CD4-positive, alpha-beta T cell (primary cell): Measurements from ENCODE around the gene PDGFD. TPM values are rescaled to one million over a fixed set of nuclear protein-coding genes. Genes with fewer than 3 reads are reported as not detected.

Source experiments
- ATAC-seq: fragments of 200-7000 bp; cut with Tn5 transposase; one replicate; pipeline ENCODE4 v1.10.0; 2022; ENCODE audit warnings: mild to moderate bottlenecking; ENCODE audit not compliant: poor library complexity
- CTCF ChIA-PET: fragments of 350-600 bp; sonication (Branson Sonifier 250); formaldehyde crosslinking; loops from one replicate; lab custom pipeline; 2021; ENCODE audit warnings: antibody characterized with exemption, inconsistent platforms; lab: Charles Lee
- POLR2A ChIA-PET: fragments of 350-600 bp; sonication (Branson Sonifier 250); formaldehyde crosslinking; loops from one replicate; lab custom pipeline; 2021; ENCODE audit warnings: antibody characterized with exemption, inconsistent platforms; lab: Charles Lee
- DNase-seq, 14 experiments: peaks; one replicate each; pipeline ENCODE4 v3.0.0-alpha.2; 2013 to 2020; ENCODE audit warnings: mixed read lengths in 2 of 14
- H3K27ac ChIP-seq, 2 donors: one replicate each; pipeline versions ENCODE4 v1.5.1 to v1.7.0; 2013; ENCODE audit warnings: low read length in 2 of 2, low read depth in 1 of 2, mild to moderate bottlenecking in 1 of 2
- H3K27me3 ChIP-seq, 2 experiments: 1 replicate in 1 of 2; 2 replicates in 1 of 2; pipeline versions ENCODE4 v1.6.1 to v1.7.0; 2013; ENCODE audit warnings: low read length in 2 of 2, control low read depth in 1 of 2, mild to moderate bottlenecking in 1 of 2, moderate library complexity in 1 of 2; ENCODE audit not compliant: insufficient read depth in 2 of 2, control insufficient read depth in 1 of 2
- H3K36me3 ChIP-seq: one replicate; pipeline ENCODE4 v1.6.1; 2013; ENCODE audit warnings: low read length, control low read depth; ENCODE audit not compliant: insufficient read depth
- H3K4me1 ChIP-seq: one replicate; pipeline ENCODE4 v1.6.1; 2013; ENCODE audit warnings: low read length, control low read depth; ENCODE audit not compliant: insufficient read depth
- H3K4me3 ChIP-seq: one replicate; pipeline ENCODE4 v1.5.1; 2013; ENCODE audit warnings: mild to moderate bottlenecking, low read length, moderate library complexity
- H3K9me3 ChIP-seq, 2 experiments: 1 replicate in 1 of 2; 2 replicates in 1 of 2; pipeline versions ENCODE4 v1.6.1 to v1.7.0; 2013; ENCODE audit warnings: low read length in 2 of 2, mild to moderate bottlenecking in 2 of 2, control low read depth in 1 of 2, moderate library complexity in 1 of 2; ENCODE audit not compliant: control insufficient read depth in 1 of 2, insufficient read depth in 1 of 2
- H3K27ac Mint-ChIP-seq: one replicate; pipeline ENCODE4 v1.8.0; 2020; ENCODE audit warnings: mixed read lengths
- H3K27me3 Mint-ChIP-seq: one replicate; pipeline ENCODE4 v1.8.0; 2021; ENCODE audit warnings: mixed read lengths
- H3K36me3 Mint-ChIP-seq: one replicate; pipeline ENCODE4 v1.8.0; 2021; ENCODE audit warnings: low read depth, mixed read lengths
- H3K4me1 Mint-ChIP-seq: one replicate; pipeline ENCODE4 v1.8.0; 2021; ENCODE audit warnings: low read depth, mixed read lengths
- H3K4me3 Mint-ChIP-seq: one replicate; pipeline ENCODE4 v1.8.0; 2020; ENCODE audit warnings: mild to moderate bottlenecking, mixed read lengths
- H3K9me3 Mint-ChIP-seq: one replicate; pipeline ENCODE4 v1.8.0; 2020; ENCODE audit warnings: mixed read lengths
- CTCF ChIP-seq: fragments of 200-600 bp; IDR thresholded peaks from one replicate; pipeline ENCODE4 v1.8.0; 2022; ENCODE audit warnings: antibody characterized with exemption, mild to moderate bottlenecking
- intact Hi-C, 2 experiments: fragments of 100-400 bp; cut with DNase I in 1 of 2; cut with micrococcal nuclease in 1 of 2; formaldehyde crosslinking; loops; one replicate each; pipeline versions ENCODE4 v1.15.1 to v1.9.0; 2023 to 2025; cut with DNase I, micrococcal nuclease
- total RNA-seq, 174 experiments: library from RNA in 2 of 174; stranded (reverse) in 2 of 174; gene quantifications; one replicate each; pipeline ENCODE4 v1.2.3 and lab custom pipeline; 2021 to 2026

PDGFD gene
- total RNA-seq, 2 experiments from 2014 or later: not detected

DNA sequence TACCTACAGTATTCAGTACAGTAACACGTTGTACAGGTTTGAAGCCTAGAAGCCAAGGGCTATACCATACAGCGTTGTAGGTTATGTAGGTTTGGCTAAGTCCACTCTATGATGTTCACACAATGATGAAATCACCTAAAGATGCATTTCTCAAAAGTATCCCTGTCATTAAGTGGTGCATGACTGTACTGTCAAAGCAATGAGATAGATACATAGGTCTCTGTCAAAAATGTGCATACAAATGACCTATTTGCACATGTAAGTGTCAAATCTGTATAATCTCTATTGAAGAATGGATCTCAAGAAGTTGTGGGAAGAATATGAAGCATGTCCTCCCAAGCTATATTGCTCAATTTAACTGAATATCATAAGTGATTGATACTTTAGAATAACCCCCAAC lies 139.4 kb downstream of the PDGFD start:
- H3K36me3 Mint-ChIP-seq: no peaks in the 10 kb centered on the region
- intact Hi-C loops: no loop called here
- no peak overlapping the region for H3K4me3 Mint-ChIP-seq
- Histone ChIP-seq H3K27ac (no peak overlapping the region), H3K36me3 (no peaks in the 10 kb centered on the region), H3K9me3 (no peaks in the 10 kb centered on the region), H3K4me1 (no peaks in the 10 kb centered on the region), H3K27me3 (no peaks in the 10 kb centered on the region), H3K4me3 (no peak overlapping the region)
- TF ChIP-seq CTCF: no peak
- no peak overlapping the region for H3K27ac Mint-ChIP-seq
- ChIA-PET CTCF (no interaction called here), POLR2A (no interaction called here)
- no peaks in the 10 kb centered on the region for H3K9me3 Mint-ChIP-seq
- no peak for ATAC-seq
- H3K27me3 Mint-ChIP-seq: no peaks in the 10 kb centered on the region
- DNase-seq: no peak
- H3K4me1 Mint-ChIP-seq: no peaks in the 10 kb centered on the region

GRCh38 chr11:104015649-104016415 lies 148.1 kb downstream of the PDGFD start:
- no peak for DNase-seq
- POLR2A ChIA-PET: no interaction called here
- no peak overlapping the region for H3K4me3 Mint-ChIP-seq
- ATAC-seq: no peak
- Histone ChIP-seq H3K36me3 (no peaks in the 10 kb centered on the region), H3K27me3 (no peaks in the 10 kb centered on the region), H3K4me3 (no peak overlapping the region), H3K4me1 (no peaks in the 10 kb centered on the region), H3K27ac (no peak overlapping the region), H3K9me3 (no peaks in the 10 kb centered on the region)
- no peaks in the 10 kb centered on the region for H3K36me3 Mint-ChIP-seq
- intact Hi-C loops: no loop called here
- TF ChIP-seq CTCF: no peak
- H3K9me3 Mint-ChIP-seq: no peaks in the 10 kb centered on the region
- H3K27ac Mint-ChIP-seq: no peak overlapping the region
- CTCF ChIA-PET: no interaction called here
- no peaks in the 10 kb centered on the region for H3K27me3 Mint-ChIP-seq
- no peaks in the 10 kb centered on the region for H3K4me1 Mint-ChIP-seq

GRCh38 chr11:104011044-104011443 lies 152.9 kb downstream of the PDGFD start:
- H3K9me3 ChIP-seq: no peaks in the 10 kb centered on the region
- ATAC-seq: no peak

More at GRCh38 chr11:104011044-104011443, 152.9 kb downstream of the PDGFD start:
- DNase-seq: no peak
- no peak overlapping the region for H3K27ac ChIP-seq
- intact Hi-C loops: no loop called here
- no peaks in the 10 kb centered on the region for H3K36me3 Mint-ChIP-seq
- no peaks in the 10 kb centered on the region for H3K9me3 Mint-ChIP-seq
- H3K4me1 Mint-ChIP-seq: no peaks in the 10 kb centered on the region
- no peaks in the 10 kb centered on the region for H3K27me3 ChIP-seq
- no peak overlapping the region for H3K4me3 ChIP-seq
- H3K36me3 ChIP-seq: no peaks in the 10 kb centered on the region
- ChIA-PET POLR2A (no interaction called here), CTCF (no interaction called here)
- H3K27ac Mint-ChIP-seq: no peak overlapping the region
- no peak overlapping the region for H3K4me3 Mint-ChIP-seq
- peaks cover 12% of the 10 kb centered on the region for H3K27me3 Mint-ChIP-seq
- no peaks in the 10 kb centered on the region for H3K4me1 ChIP-seq
- TF ChIP-seq CTCF: no peak
